ELR (cell line): ENCODE data around the gene CIPC.
A peak's percentile ranks its signal among the peaks of the same experiment; 100 is the strongest.

Experiments used
- DNase-seq: peaks from one replicate; pipeline ENCODE4 v3.0.0-alpha.2; 2015; ENCODE audit warnings: low read depth

The CIPC gene

GRCh38 chr14:77151918-77152588 is 54.0 kb downstream of the CIPC start:
- peak; percentile 64 for DNase-seq

GRCh38 chr14:77153802-77154201 is 55.7 kb downstream of the CIPC start:
- no peak for DNase-seq

- no peak for DNase-seq
These were observed 56.4 kb downstream of the CIPC start for GRCh38 chr14:77154421-77154820.

GRCh38 chr14:77155083-77155482 is 57.0 kb downstream of the CIPC start:
- no peak for DNase-seq

GRCh38 chr14:77157740-77158139 is 59.7 kb downstream of the CIPC start:
- DNase-seq, result no peak

GRCh38 chr14:77158175-77158881 is 60.3 kb downstream of the CIPC start:
- DNase-seq, result peak; percentile 72

GRCh38 chr14:77158882-77159255 is 60.8 kb downstream of the CIPC start:
- no peak for DNase-seq

- no peak for DNase-seq
These were observed 63.0 kb downstream of the CIPC start for GRCh38 chr14:77161011-77161410.
